ENCODE data around the gene WTAP.
A peak's percentile ranks its signal among the peaks of the same experiment; 100 is the strongest.
"Not testable (repeated sequence)": the region's sequence is repeated elsewhere in the genome, so short reads cannot be mapped to it uniquely, and the experiment has no call there.

WTAP gene

DNA sequence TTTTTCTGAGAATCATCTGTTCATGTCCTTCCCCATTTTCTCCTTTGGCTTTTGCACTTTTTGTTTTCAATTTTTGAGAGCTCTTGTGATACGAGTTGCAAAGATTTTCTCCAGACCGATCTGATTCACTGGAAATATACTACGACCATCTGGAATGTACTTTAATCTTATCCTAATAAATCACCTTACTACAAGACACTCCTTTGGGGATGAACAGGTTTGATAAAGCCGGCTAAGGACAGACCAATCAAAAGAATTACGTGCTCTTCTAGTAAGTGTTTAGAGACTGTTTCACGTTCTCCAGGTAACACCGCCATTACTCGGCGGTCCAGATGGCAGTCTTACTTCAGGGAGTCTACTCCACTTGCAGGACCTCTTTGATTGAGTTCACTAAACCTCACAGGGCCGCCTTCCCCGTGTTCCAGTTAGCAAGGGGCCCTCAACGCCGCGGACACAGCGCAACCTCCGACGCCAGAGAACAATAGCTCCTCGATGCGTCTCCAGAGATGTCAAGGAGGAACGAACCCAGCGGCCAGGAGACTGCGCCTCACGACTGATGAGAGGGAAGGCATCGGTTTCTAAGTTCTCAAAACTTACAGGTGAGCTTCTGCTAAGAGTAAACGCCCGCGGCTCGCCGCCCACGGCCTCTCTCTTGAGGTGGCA is 920 bp upstream of the WTAP start:
- H3K9ac ChIP-seq: peak overlapping the region; percentile 98
- peaks cover 42% of the 10 kb centered on the region for H3K4me1 ChIP-seq
- peaks cover 38% of the 10 kb centered on the region for H4K20me1 ChIP-seq
- H3K4me3 ChIP-seq: peak overlapping the region; percentile 94
- no peaks in the 10 kb centered on the region for H3K27me3 ChIP-seq
- peak overlapping the region; percentile 99 for H3K27ac ChIP-seq
- H3K9me3 ChIP-seq: peaks cover 16% of the 10 kb centered on the region
- H3K36me3 ChIP-seq: peaks cover 39% of the 10 kb centered on the region
- no peak for TF ChIP-seq Cebpa-rat (IDR thresholded peaks at IDR 0.05)
- peak overlapping the region; percentile 87 for H3K4me2 ChIP-seq

DNA sequence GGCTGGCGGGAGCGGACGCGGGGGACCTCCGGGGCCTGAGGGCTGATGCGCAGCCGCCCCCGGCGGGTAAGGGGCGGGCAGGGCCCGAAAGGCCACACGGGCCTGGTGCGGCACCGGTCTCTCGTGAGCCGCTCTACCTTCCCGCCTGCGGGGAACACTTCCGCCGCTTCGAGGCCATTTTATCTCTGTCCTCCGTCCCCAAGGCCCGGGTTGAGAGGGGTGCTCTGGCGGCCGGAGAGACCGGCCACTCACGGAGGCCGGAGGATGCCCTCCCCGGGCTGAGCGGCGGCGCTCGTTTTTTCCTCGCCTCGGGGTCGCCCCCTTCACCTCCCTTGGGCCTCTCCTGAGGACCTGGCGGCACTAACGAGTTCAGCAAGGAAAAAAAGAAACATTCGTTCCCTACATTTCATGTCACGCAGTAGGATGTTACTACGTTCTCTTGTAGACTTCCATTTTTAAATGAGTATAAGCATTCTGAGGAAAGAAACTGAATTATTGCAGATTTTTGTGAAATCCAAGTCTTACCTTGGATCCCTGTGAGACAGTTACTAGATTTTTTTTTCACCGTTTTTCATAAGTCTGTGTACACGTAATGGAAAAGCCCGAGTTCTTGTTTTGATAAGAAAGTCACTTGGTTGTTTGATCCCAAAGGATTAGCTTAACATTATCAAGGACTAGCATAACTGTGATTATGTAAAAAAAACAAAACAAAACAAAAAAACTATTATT is 575 bp downstream of the WTAP start:
- peak overlapping the region; percentile 99 for H3K27ac ChIP-seq
- H3K9me3 ChIP-seq: peaks cover 10% of the 10 kb centered on the region
- H4K20me1 ChIP-seq: peaks cover 53% of the 10 kb centered on the region
- H3K36me3 ChIP-seq: peaks cover 31% of the 10 kb centered on the region
- no peaks in the 10 kb centered on the region for H3K27me3 ChIP-seq
- peak overlapping the region; percentile 92 for H3K4me2 ChIP-seq
- peak overlapping the region; percentile 98 for H3K9ac ChIP-seq
- TF ChIP-seq Cebpa-rat (IDR thresholded peaks at IDR 0.05): no peak
- H3K4me1 ChIP-seq: peaks cover 42% of the 10 kb centered on the region
- peak overlapping the region; percentile 94 for H3K4me3 ChIP-seq

DNA sequence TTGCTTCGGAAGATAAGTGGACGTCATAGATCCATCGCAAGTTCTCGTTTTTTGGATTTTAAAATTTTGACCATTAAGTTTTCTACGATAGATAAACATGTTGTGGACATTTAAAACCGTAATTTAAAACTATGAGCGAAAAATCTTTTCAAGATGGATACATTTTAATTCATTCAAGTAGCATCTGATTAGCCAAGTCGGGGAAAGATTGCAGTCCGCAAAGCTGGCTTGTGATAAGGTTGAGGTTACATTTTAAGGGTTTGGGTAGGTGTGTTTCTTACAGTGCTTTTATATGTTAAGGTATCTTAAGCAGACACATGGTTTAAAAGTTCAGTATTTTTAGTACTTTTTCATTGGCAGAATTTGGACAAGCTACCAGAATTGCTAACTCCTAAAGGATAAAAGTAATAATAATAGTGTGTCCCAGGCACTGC is 1.2 kb downstream of the WTAP start:
- H3K9ac ChIP-seq: peak overlapping the region; percentile 98
- peak overlapping the region; percentile 92 for H3K4me2 ChIP-seq
- H3K27me3 ChIP-seq: no peaks in the 10 kb centered on the region
- peak overlapping the region; percentile 99 for H3K27ac ChIP-seq
- H4K20me1 ChIP-seq: peaks cover 60% of the 10 kb centered on the region
- no peak for TF ChIP-seq Cebpa-rat (IDR thresholded peaks at IDR 0.05)
- peaks cover 4% of the 10 kb centered on the region for H3K9me3 ChIP-seq
- peaks cover 42% of the 10 kb centered on the region for H3K4me1 ChIP-seq
- peak overlapping the region; percentile 94 for H3K4me3 ChIP-seq
- H3K36me3 ChIP-seq: peaks cover 28% of the 10 kb centered on the region

DNA sequence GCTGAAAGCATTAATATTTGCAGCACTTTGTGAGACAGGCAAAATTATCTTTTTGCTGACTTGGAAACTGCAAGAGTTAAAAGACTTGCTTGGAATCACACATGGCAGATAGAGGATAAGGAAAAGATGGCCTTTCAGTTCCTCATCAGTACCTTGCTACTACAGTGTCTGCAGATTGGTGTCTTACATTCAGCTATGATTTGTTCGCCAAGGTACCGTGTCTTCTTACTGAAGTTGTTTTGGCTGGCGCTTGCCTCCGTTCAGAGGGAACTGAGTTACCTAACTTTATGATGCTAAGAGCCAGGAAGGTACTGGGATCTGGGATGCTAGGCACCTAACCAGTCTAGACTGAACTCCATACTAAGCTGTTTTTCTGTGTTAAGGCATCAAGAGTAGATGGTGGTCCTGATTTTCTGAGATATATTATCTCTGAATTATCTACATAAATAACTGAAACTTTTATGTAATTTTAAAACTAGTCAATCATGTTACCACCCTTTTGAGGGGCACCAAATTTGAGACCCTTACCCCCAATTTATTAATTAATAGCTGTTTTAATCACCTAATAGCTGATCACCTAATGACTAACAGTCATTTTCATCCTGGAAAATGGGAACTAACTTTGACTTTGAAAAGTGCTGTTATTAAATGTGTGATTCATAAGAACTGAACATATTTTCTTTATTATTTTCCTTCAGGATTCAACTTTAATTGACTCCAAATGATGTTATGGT is 2.5 kb downstream of the WTAP start:
- Histone ChIP-seq H4K20me1 (peaks cover 72% of the 10 kb centered on the region), H3K4me1 (peaks cover 37% of the 10 kb centered on the region)

DNA sequence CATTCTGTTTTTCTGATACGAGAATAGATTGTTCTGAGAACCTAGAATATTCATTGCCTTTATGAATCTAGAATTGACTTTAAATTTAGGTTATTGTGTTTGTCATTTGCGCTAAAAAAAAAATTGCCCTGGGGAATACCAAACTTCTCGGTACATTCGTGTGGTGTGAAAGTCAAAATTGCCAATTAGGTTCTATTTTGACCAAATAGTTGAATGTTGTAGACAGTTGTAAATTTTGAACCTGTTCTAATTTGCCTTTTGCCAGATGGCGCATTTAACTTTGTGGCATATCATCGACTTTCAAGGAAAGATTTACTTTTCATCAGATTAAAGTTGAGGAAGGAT is 3.0 kb downstream of the WTAP start:
- no peak overlapping the region for H3K9ac ChIP-seq
- peak overlapping the region; percentile 92 for H3K4me2 ChIP-seq
- H3K27me3 ChIP-seq: no peaks in the 10 kb centered on the region
- peaks cover 23% of the 10 kb centered on the region for H3K36me3 ChIP-seq
- no peak overlapping the region for H3K27ac ChIP-seq
- H4K20me1 ChIP-seq: peaks cover 78% of the 10 kb centered on the region
- H3K9me3 ChIP-seq: no peaks in the 10 kb centered on the region
- no peak for TF ChIP-seq Cebpa-rat (IDR thresholded peaks at IDR 0.05)
- peak overlapping the region; percentile 94; the same call in 1 of the 2 replicates for H3K4me3 ChIP-seq
- H3K4me1 ChIP-seq: peaks cover 32% of the 10 kb centered on the region

More for the DNA sequence above, 2.5 kb downstream of the WTAP start:
- H3K4me2 ChIP-seq: peak overlapping the region; percentile 92
- peak overlapping the region; percentile 94 for H3K4me3 ChIP-seq
- no peak for TF ChIP-seq Cebpa-rat (IDR thresholded peaks at IDR 0.05)
- H3K36me3 ChIP-seq: peaks cover 19% of the 10 kb centered on the region
- no peak overlapping the region for H3K27ac ChIP-seq
- H3K9me3 ChIP-seq: no peaks in the 10 kb centered on the region
- no peaks in the 10 kb centered on the region for H3K27me3 ChIP-seq
- H3K9ac ChIP-seq: peak overlapping the region; percentile 52; the same call in 1 of the 2 replicates

DNA sequence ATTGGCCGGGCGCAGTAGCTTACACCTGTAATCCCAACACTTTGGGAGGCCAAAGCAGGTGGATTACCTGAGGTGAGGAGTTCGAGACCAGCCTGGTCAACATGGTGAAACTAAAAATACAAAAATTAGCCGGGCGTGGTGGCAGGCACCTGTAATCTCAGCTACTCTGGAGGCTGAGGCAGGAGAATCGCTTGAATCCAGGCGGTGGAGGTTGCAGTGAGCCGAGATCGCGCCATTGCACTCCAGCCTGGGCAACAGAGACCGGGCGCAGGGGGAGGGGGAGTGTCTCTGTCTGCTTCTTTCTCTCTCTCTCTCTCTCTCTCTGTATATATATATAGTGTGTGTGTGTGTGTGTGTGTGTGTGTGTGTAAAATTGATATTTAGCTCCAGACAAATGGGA is 5.2 kb downstream of the WTAP start:
- Histone ChIP-seq H4K20me1 (peaks cover 100% of the 10 kb centered on the region), H3K4me1 (peaks cover 25% of the 10 kb centered on the region)
- H3K4me3 ChIP-seq: not testable (repeated sequence)

DNA sequence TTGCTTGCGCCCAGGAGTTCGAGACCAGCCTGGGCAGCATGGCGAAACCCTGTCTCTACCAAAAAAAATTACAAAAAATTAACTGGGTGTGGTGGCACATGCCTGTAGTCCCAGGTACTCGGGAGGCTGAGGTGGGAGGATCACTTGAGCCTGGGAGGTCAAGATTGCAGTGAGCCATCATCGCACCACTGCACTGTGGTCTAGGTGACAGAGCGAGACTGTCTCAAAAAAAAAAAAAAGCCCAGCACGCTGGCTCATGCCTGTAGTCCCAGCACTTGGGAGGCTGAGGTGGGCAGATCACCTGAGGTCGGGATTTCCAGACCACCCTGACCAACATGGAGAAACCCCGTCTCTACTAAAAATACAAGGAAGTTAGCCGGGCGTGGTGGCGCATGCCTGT is 6.1 kb downstream of the WTAP start:
- not testable (repeated sequence) for H3K4me3 ChIP-seq, H3K9ac ChIP-seq, H3K9me3 ChIP-seq, H3K4me2 ChIP-seq, H3K27ac ChIP-seq, H3K27me3 ChIP-seq
- peaks cover 25% of the 10 kb centered on the region for H3K4me1 ChIP-seq
- peaks cover 100% of the 10 kb centered on the region for H4K20me1 ChIP-seq
- H3K36me3 ChIP-seq: peaks cover 47% of the 10 kb centered on the region

More for the DNA sequence above, 5.2 kb downstream of the WTAP start:
- not testable (repeated sequence) for H3K9ac ChIP-seq, H3K27me3 ChIP-seq, H3K27ac ChIP-seq, H3K9me3 ChIP-seq, H3K4me2 ChIP-seq
- H3K36me3 ChIP-seq: peaks cover 38% of the 10 kb centered on the region

DNA sequence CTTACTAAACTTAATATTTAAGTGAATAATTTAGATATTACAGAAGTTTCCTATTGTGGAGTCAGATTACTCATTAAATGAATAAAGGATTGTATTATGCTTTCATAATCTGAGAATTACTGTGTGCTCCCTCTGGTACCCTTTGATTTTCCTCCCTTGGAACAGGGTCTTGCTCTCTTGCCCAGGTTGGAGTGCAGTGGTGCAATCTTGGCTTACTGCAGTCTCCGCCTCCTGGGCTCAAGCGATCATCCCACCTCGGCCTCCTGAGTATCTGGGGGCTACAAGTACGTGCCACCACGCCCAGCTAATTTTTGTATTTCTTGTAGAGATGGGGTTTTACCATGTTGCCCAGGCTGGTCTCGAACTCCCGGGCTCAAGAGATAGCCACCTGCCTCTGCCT is 9.6 kb downstream of the WTAP start:
- TF ChIP-seq Cebpa-rat (IDR thresholded peaks at IDR 0.05): no peak
- H3K27ac ChIP-seq: no peak overlapping the region
- no peaks in the 10 kb centered on the region for H3K27me3 ChIP-seq
- no peak overlapping the region for H3K9ac ChIP-seq
- H3K4me2 ChIP-seq: no peak overlapping the region
- no peak overlapping the region for H3K4me3 ChIP-seq
- no peaks in the 10 kb centered on the region for H3K4me1 ChIP-seq
- H4K20me1 ChIP-seq: peaks cover 100% of the 10 kb centered on the region
- H3K9me3 ChIP-seq: no peaks in the 10 kb centered on the region
- peaks cover 72% of the 10 kb centered on the region for H3K36me3 ChIP-seq

DNA sequence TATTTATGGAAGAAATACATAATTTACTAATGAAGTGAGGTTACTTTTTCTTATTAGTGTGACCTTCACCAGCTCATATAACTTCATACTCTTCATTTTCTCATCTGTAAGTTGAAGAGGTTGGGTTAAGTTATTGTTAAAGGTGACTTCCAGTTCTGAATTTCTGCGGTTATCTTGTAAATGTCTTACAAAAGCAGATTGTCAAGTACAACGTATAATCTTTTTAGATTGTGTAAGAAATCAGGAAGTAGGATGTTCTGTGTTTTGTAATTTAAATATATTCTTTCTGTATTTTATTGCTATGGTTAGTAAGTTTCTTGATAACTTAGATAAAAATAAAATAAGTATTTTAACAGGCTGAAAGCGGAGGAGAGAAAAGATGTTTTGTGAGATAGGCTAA is 12.0 kb downstream of the WTAP start:
- Histone ChIP-seq H3K27ac (no peak overlapping the region), H3K4me1 (no peaks in the 10 kb centered on the region), H3K4me3 (no peak overlapping the region), H3K4me2 (no peak overlapping the region), H3K27me3 (no peaks in the 10 kb centered on the region), H3K9me3 (no peaks in the 10 kb centered on the region), H3K9ac (no peak overlapping the region), H4K20me1 (peaks cover 100% of the 10 kb centered on the region), H3K36me3 (peaks cover 86% of the 10 kb centered on the region)
- no peak for TF ChIP-seq Cebpa-rat (IDR thresholded peaks at IDR 0.05)

DNA sequence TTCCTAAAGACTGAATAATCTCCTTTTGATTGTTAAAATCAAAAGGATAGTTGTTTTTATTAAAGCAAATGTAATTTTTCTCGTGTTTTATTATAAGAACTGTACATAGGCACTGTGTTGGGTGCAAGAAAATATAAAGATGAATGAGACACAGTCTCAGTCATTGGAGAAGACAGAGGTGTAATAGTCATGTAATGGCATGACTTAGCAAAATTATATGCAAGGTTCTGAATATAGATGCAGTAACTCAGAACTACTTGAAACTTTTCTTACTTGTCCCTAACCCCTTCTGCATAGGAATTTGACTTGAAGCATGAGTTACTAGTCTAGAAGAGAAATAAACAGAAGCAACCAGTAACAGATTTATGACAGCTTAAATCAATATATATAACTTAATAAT is 14.9 kb downstream of the WTAP start:
- Histone ChIP-seq H3K9ac (no peak overlapping the region), H3K4me3 (no peak overlapping the region), H3K36me3 (peaks cover 99% of the 10 kb centered on the region), H3K27ac (no peak overlapping the region), H3K27me3 (no peaks in the 10 kb centered on the region), H3K4me2 (no peak overlapping the region), H3K4me1 (no peaks in the 10 kb centered on the region), H4K20me1 (peaks cover 100% of the 10 kb centered on the region), H3K9me3 (no peaks in the 10 kb centered on the region)
- TF ChIP-seq Cebpa-rat (IDR thresholded peaks at IDR 0.05): no peak

Data from BLaER1 (cell line).